ENCODE data around the gene AKAIN1. TPM values are rescaled to one million over a fixed set of nuclear protein-coding genes. Genes with fewer than 3 reads are reported as not detected.

The AKAIN1 gene
- total RNA-seq, 4 donors from 2014 or later = not detected

DNA sequence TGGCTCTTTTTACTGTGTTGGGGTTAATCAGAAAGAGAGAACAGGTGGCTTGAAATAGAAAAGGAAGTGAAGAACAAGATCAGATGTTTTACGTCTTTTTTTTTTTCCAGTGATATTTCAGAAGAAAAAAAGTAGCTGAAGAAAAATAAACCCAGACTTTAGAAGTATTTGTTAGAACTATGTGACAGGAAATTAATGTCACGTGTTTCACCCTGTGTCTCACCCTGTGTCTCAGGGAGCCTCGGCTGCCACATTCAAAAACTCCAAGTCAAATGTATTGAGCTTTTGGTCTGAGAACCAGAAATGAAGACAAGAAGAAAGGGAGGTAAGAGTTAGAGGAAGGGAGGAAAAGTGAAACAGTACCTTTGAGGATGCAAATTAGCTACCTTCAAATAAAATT lies 38.0 kb downstream of the AKAIN1 start:
- 32 to 41% methylated on average over 3 of the region's 3 CpGs for WGBS, 2 donors
- DNase-seq (ENCODE audit: low spot score in 2 of 2) = no peak
- TF ChIP-seq, protein P1, sequence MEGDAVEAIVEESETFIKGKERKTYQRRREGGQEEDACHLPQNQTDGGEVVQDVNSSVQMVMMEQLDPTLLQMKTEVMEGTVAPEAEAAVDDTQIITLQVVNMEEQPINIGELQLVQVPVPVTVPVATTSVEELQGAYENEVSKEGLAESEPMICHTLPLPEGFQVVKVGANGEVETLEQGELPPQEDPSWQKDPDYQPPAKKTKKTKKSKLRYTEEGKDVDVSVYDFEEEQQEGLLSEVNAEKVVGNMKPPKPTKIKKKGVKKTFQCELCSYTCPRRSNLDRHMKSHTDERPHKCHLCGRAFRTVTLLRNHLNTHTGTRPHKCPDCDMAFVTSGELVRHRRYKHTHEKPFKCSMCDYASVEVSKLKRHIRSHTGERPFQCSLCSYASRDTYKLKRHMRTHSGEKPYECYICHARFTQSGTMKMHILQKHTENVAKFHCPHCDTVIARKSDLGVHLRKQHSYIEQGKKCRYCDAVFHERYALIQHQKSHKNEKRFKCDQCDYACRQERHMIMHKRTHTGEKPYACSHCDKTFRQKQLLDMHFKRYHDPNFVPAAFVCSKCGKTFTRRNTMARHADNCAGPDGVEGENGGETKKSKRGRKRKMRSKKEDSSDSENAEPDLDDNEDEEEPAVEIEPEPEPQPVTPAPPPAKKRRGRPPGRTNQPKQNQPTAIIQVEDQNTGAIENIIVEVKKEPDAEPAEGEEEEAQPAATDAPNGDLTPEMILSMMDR (IDR thresholded peaks at IDR 0.05) = no peak
- no peak for TF ChIP-seq POLR2A (IDR thresholded peaks at IDR 0.05)
- intact Hi-C loops (cut with DNase I; ENCODE audit: low total_unique reads) = no loop called here
- no peak overlapping the region for H3K4me3 ChIP-seq (ENCODE audit: low read depth, poor library complexity, severe bottlenecking)

DNA sequence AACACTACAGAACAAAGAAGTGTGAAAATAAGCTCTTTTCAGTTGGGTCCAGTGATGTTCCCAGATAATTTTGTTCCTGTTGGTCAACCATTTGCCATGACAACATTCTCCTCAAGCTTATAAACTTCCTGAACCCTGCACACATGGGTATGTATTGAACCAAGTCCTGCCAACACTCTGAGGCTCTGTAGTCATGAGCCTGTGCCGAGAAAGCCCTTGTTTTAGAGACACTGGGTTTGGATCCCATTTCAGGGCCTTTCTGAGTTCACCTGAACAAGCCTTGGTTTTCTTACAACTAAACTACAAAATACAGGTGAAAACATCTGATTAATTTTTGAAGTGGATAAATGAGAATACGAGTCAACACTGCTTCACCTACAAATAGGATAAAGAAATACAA lies 38.5 kb downstream of the AKAIN1 start:
- 69 to 71% methylated on average over 2 of the region's 2 CpGs for WGBS, 2 donors
- H3K4me3 ChIP-seq (ENCODE audit: low read depth, poor library complexity, severe bottlenecking) = no peak overlapping the region
- TF ChIP-seq, protein P1 (IDR thresholded peaks at IDR 0.05) = no peak
- TF ChIP-seq POLR2A (IDR thresholded peaks at IDR 0.05) = no peak
- intact Hi-C loops (cut with DNase I; ENCODE audit: low total_unique reads) = no loop called here
- no peak for DNase-seq (ENCODE audit: low spot score in 2 of 2)

DNA sequence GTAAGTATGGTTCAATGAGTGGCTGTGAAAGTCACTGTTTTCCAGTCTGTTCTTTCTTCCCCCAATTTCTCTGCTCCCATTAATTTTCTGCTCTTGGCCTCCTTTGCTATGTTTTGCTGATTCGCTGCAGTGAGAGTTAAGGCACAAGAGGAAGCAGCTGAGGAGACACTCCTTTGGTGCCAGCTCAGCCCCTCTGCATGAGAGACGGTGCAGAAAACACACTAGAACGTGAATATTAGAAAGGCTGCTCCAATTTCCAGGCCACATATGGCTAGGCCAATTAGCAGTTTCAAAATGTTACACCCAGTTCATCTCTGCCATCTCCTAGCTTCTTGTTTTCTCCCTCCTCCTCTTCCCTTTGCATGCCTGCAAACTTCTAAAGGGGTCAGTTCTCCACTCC lies 38.9 kb downstream of the AKAIN1 start:
- H3K4me3 ChIP-seq (ENCODE audit: low read depth, poor library complexity, severe bottlenecking) = no peak overlapping the region
- TF ChIP-seq, protein P1 (IDR thresholded peaks at IDR 0.05) = no peak
- TF ChIP-seq POLR2A (IDR thresholded peaks at IDR 0.05) = no peak
- WGBS, 2 donors = 55 to 69% methylated on average over 3 of the region's 3 CpGs
- intact Hi-C loops (cut with DNase I; ENCODE audit: low total_unique reads) = no loop called here
- no peak for DNase-seq (ENCODE audit: low spot score in 2 of 2)

DNA sequence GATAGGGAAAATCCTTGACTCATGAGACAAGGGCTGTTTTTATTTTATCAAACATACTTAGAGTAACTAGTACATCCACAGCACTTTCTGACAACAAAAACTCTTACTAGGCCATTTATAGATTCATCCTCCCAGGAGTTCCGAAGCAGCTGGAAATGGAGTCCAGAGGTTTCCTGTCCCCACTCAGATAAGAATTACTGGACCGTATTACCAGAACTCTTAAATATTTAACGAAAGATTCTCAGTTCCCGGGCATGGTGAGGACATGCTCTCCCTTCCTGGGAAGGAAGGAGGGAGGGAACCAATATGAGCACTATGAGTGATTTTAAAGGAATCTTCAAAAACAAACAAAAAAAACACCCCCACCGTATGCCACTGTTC lies 41.2 kb downstream of the AKAIN1 start:
- WGBS, 2 donors = 52 to 64% methylated on average over 5 of the region's 5 CpGs
- intact Hi-C loops (cut with DNase I; ENCODE audit: low total_unique reads) = no loop called here
- TF ChIP-seq, protein P1 (IDR thresholded peaks at IDR 0.05) = no peak
- no peak for TF ChIP-seq POLR2A (IDR thresholded peaks at IDR 0.05)
- H3K4me3 ChIP-seq (ENCODE audit: low read depth, poor library complexity, severe bottlenecking) = no peak overlapping the region
- DNase-seq (ENCODE audit: low spot score in 2 of 2) = no peak

DNA sequence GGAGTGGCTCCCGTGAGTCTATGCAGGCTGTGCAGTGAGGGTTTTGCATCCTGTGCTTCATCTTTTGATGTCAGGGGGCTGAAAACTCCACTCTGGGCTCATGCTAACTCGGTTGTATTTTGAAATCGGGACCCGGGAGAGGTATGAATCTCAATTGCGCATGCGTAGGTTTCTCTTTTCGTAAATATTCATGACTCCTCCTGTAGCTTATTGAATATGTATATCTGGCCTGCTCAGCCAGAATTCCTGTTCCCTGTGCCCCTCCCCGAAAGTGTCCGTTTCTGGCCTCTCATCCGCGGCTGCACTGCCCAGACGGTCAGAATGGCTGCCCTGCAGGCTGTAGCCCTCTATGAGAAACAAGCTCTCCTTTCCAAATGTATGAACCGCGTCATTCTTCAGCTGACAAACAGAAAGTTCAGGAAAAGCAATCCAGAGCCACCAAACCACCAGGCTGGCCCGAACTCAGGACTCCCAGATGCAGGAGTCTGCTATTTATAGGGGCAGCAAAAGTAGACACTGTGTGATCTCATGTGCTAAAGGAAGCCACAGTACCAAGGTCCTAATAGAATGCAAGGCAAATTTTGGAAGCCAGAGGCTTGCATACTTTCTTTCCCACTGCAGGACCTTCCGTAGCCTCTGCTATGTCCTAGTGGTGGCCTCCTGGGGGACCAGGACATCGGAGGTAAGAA lies 41.7 kb downstream of the AKAIN1 start:
- TF ChIP-seq, protein P1 (IDR thresholded peaks at IDR 0.05) = no peak
- no peak for TF ChIP-seq POLR2A (IDR thresholded peaks at IDR 0.05)
- intact Hi-C loops (cut with DNase I; ENCODE audit: low total_unique reads) = no loop called here
- H3K4me3 ChIP-seq (ENCODE audit: low read depth, poor library complexity, severe bottlenecking) = no peak overlapping the region
- 81 to 86% methylated on average over 17 of the region's 17 CpGs for WGBS, 2 donors
- DNase-seq (ENCODE audit: low spot score in 2 of 2) = no peak
